Measurements from ENCODE around the gene MBNL1.

MBNL1 gene

GRCh38 chr3:152251916-152252315 is 16.8 kb upstream of the MBNL1 start:
- DNase-seq (ENCODE audit: insufficient read length, low spot score) (no peak), FAIRE-seq (no peak)
- TF ChIP-seq TAF1 (IDR thresholded peaks at IDR 0.05; ENCODE audit: low read depth, low read length) = no peak
- TF ChIP-seq POU2F2 (IDR thresholded peaks at IDR 0.05; ENCODE audit: low read depth, low read length) = no peak
- no peak for TF ChIP-seq POLR2AphosphoS5 (IDR thresholded peaks at IDR 0.05; ENCODE audit: low read depth, low read length)
- no peak for TF ChIP-seq SPI1 (IDR thresholded peaks at IDR 0.05; ENCODE audit: low read depth, low read length)
- no peak for TF ChIP-seq PAX5 (IDR thresholded peaks at IDR 0.05; ENCODE audit: insufficient read depth, low read length, severe bottlenecking)
- no peak for TF ChIP-seq POLR2A (IDR thresholded peaks at IDR 0.05; ENCODE audit: low read depth, low read length)

GRCh38 chr3:152252755-152253154 is 16.0 kb upstream of the MBNL1 start:
- no peak for TF ChIP-seq POLR2A (IDR thresholded peaks at IDR 0.05; ENCODE audit: low read depth, low read length)
- TF ChIP-seq POLR2AphosphoS5 (IDR thresholded peaks at IDR 0.05; ENCODE audit: low read depth, low read length) = no peak
- no peak for TF ChIP-seq POU2F2 (IDR thresholded peaks at IDR 0.05; ENCODE audit: low read depth, low read length)
- no peak for TF ChIP-seq PAX5 (IDR thresholded peaks at IDR 0.05; ENCODE audit: insufficient read depth, low read length, severe bottlenecking)
- no peak for TF ChIP-seq SPI1 (IDR thresholded peaks at IDR 0.05; ENCODE audit: low read depth, low read length)
- TF ChIP-seq TAF1 (IDR thresholded peaks at IDR 0.05; ENCODE audit: low read depth, low read length) = no peak
- FAIRE-seq = no peak
- no peak for DNase-seq (ENCODE audit: insufficient read length, low spot score)

- TF ChIP-seq POU2F2 (IDR thresholded peaks at IDR 0.05; ENCODE audit: low read depth, low read length) = no peak
- TF ChIP-seq SPI1 (IDR thresholded peaks at IDR 0.05; ENCODE audit: low read depth, low read length) = no peak
- no peak for FAIRE-seq
- no peak for DNase-seq (ENCODE audit: insufficient read length, low spot score)
These were observed 15.2 kb upstream of the MBNL1 start for GRCh38 chr3:152253514-152253913.

- DNase-seq (ENCODE audit: insufficient read length, low spot score) = no peak
- no peak for TF ChIP-seq PAX5 (IDR thresholded peaks at IDR 0.05; ENCODE audit: insufficient read depth, low read length, severe bottlenecking)
- TF ChIP-seq POLR2A (IDR thresholded peaks at IDR 0.05; ENCODE audit: low read depth, low read length) = no peak
- TF ChIP-seq SPI1 (IDR thresholded peaks at IDR 0.05; ENCODE audit: low read depth, low read length) = no peak
- TF ChIP-seq TAF1 (IDR thresholded peaks at IDR 0.05; ENCODE audit: low read depth, low read length) = no peak
- TF ChIP-seq POLR2AphosphoS5 (IDR thresholded peaks at IDR 0.05; ENCODE audit: low read depth, low read length) = no peak
- TF ChIP-seq POU2F2 (IDR thresholded peaks at IDR 0.05; ENCODE audit: low read depth, low read length) = no peak
- peak; percentile 85 for FAIRE-seq
These were observed 14.7 kb upstream of the MBNL1 start for GRCh38 chr3:152254041-152254440.

- no peak for TF ChIP-seq POLR2A (IDR thresholded peaks at IDR 0.05; ENCODE audit: low read depth, low read length)
- no peak for TF ChIP-seq PAX5 (IDR thresholded peaks at IDR 0.05; ENCODE audit: insufficient read depth, low read length, severe bottlenecking)
- TF ChIP-seq SPI1 (IDR thresholded peaks at IDR 0.05; ENCODE audit: low read depth, low read length) = no peak
- TF ChIP-seq POLR2AphosphoS5 (IDR thresholded peaks at IDR 0.05; ENCODE audit: low read depth, low read length) = no peak
- no peak for TF ChIP-seq POU2F2 (IDR thresholded peaks at IDR 0.05; ENCODE audit: low read depth, low read length)
- TF ChIP-seq TAF1 (IDR thresholded peaks at IDR 0.05; ENCODE audit: low read depth, low read length) = no peak
- no peak for DNase-seq (ENCODE audit: insufficient read length, low spot score)
- FAIRE-seq = no peak
These were observed 13.4 kb upstream of the MBNL1 start for GRCh38 chr3:152255290-152255689.

- DNase-seq (ENCODE audit: insufficient read length, low spot score) (no peak), FAIRE-seq (no peak)
- TF ChIP-seq SPI1 (IDR thresholded peaks at IDR 0.05; ENCODE audit: low read depth, low read length) = no peak
- TF ChIP-seq TAF1 (IDR thresholded peaks at IDR 0.05; ENCODE audit: low read depth, low read length) = no peak
- TF ChIP-seq PAX5 (IDR thresholded peaks at IDR 0.05; ENCODE audit: insufficient read depth, low read length, severe bottlenecking) = no peak
- no peak for TF ChIP-seq POLR2A (IDR thresholded peaks at IDR 0.05; ENCODE audit: low read depth, low read length)
- no peak for TF ChIP-seq POU2F2 (IDR thresholded peaks at IDR 0.05; ENCODE audit: low read depth, low read length)
- no peak for TF ChIP-seq POLR2AphosphoS5 (IDR thresholded peaks at IDR 0.05; ENCODE audit: low read depth, low read length)
These were observed 11.7 kb upstream of the MBNL1 start for GRCh38 chr3:152256851-152257562.

GRCh38 chr3:152257563-152258035 is 11.1 kb upstream of the MBNL1 start:
- DNase-seq (ENCODE audit: insufficient read length, low spot score) (no peak), FAIRE-seq (peak; percentile 57)
- 0 out of 2 replicates have a peak, but pooled peaks have one; percentile 20 for TF ChIP-seq SPI1 (IDR thresholded peaks at IDR 0.05; ENCODE audit: low read depth, low read length)
- no peak for TF ChIP-seq POU2F2 (IDR thresholded peaks at IDR 0.05; ENCODE audit: low read depth, low read length)

GRCh38 chr3:152258448-152259393 is 10.0 kb upstream of the MBNL1 start:
- FAIRE-seq (peak; percentile 85), DNase-seq (ENCODE audit: insufficient read length, low spot score) (no peak)

GRCh38 chr3:152259468-152259867 is 9.3 kb upstream of the MBNL1 start:
- FAIRE-seq (no peak), DNase-seq (ENCODE audit: insufficient read length, low spot score) (no peak)
- TF ChIP-seq PAX5 (IDR thresholded peaks at IDR 0.05; ENCODE audit: insufficient read depth, low read length, severe bottlenecking) (no peak), SPI1 (IDR thresholded peaks at IDR 0.05; ENCODE audit: low read depth, low read length) (no peak), POLR2A (IDR thresholded peaks at IDR 0.05; ENCODE audit: low read depth, low read length) (no peak), TAF1 (IDR thresholded peaks at IDR 0.05; ENCODE audit: low read depth, low read length) (no peak), POLR2AphosphoS5 (IDR thresholded peaks at IDR 0.05; ENCODE audit: low read depth, low read length) (no peak), POU2F2 (IDR thresholded peaks at IDR 0.05; ENCODE audit: low read depth, low read length) (no peak)

More at GRCh38 chr3:152258448-152259393, 10.0 kb upstream of the MBNL1 start:
- TF ChIP-seq PAX5 (IDR thresholded peaks at IDR 0.05; ENCODE audit: insufficient read depth, low read length, severe bottlenecking) (no peak), TAF1 (IDR thresholded peaks at IDR 0.05; ENCODE audit: low read depth, low read length) (no peak), POLR2A (IDR thresholded peaks at IDR 0.05; ENCODE audit: low read depth, low read length) (no peak), SPI1 (IDR thresholded peaks at IDR 0.05; ENCODE audit: low read depth, low read length) (no peak), POU2F2 (IDR thresholded peaks at IDR 0.05; ENCODE audit: low read depth, low read length) (no peak), POLR2AphosphoS5 (IDR thresholded peaks at IDR 0.05; ENCODE audit: low read depth, low read length) (no peak)

Data from GM12891 (cell line).